ENCODE results near the gene RPN1.
"Not testable (repeated sequence)": the region's sequence is repeated elsewhere in the genome, so short reads cannot be mapped to it uniquely, and the experiment has no call there.

Gene RPN1

GRCh38 chr3:128617270-128617556, 33.4 kb downstream of the RPN1 start:
- in situ Hi-C loops (cut with HindIII; ENCODE audit: low pct_ligation_motif_present, low pct_unique_long_range_greater_than_20kb, low sequenced_read_pairs): no loop called here
- DNase-seq: no peak

GRCh38 chr3:128616516-128617269, 33.9 kb downstream of the RPN1 start:
- no peak for DNase-seq
- in situ Hi-C loops (cut with HindIII; ENCODE audit: low pct_ligation_motif_present, low pct_unique_long_range_greater_than_20kb, low sequenced_read_pairs): no loop called here

GRCh38 chr3:128614076-128614475, 36.5 kb downstream of the RPN1 start:
- no peak for DNase-seq
- in situ Hi-C loops (cut with HindIII; ENCODE audit: low pct_ligation_motif_present, low pct_unique_long_range_greater_than_20kb, low sequenced_read_pairs): no loop called here

GRCh38 chr3:128613083-128613829, 37.4 kb downstream of the RPN1 start:
- in situ Hi-C loops (cut with HindIII; ENCODE audit: low pct_ligation_motif_present, low pct_unique_long_range_greater_than_20kb, low sequenced_read_pairs): no loop called here
- DNase-seq: no peak

GRCh38 chr3:128610451-128611070, 40.1 kb downstream of the RPN1 start:
- in situ Hi-C loops (cut with HindIII; ENCODE audit: low pct_ligation_motif_present, low pct_unique_long_range_greater_than_20kb, low sequenced_read_pairs): no loop called here
- DNase-seq: no peak

GRCh38 chr3:128609294-128609693, 41.3 kb downstream of the RPN1 start:
- no peak for DNase-seq
- in situ Hi-C loops (cut with HindIII; ENCODE audit: low pct_ligation_motif_present, low pct_unique_long_range_greater_than_20kb, low sequenced_read_pairs): no loop called here

- in situ Hi-C loops (cut with HindIII; ENCODE audit: low pct_ligation_motif_present, low pct_unique_long_range_greater_than_20kb, low sequenced_read_pairs): no loop called here
Measured at GRCh38 chr3:128607710-128608048, 42.9 kb downstream of the RPN1 start.

GRCh38 chr3:128606094-128606493, 44.5 kb downstream of the RPN1 start:
- no peak for DNase-seq
- in situ Hi-C loops (cut with HindIII; ENCODE audit: low pct_ligation_motif_present, low pct_unique_long_range_greater_than_20kb, low sequenced_read_pairs): no loop called here

More at GRCh38 chr3:128607710-128608048, 42.9 kb downstream of the RPN1 start:
- no peak for DNase-seq

- peak; percentile 25 for DNase-seq
- in situ Hi-C loops (cut with HindIII; ENCODE audit: low pct_ligation_motif_present, low pct_unique_long_range_greater_than_20kb, low sequenced_read_pairs): no loop called here
Measured at GRCh38 chr3:128605091-128606046, 45.2 kb downstream of the RPN1 start.

GRCh38 chr3:128603811-128604775, 46.5 kb downstream of the RPN1 start:
- no peak for DNase-seq
- in situ Hi-C loops (cut with HindIII; ENCODE audit: low pct_ligation_motif_present, low pct_unique_long_range_greater_than_20kb, low sequenced_read_pairs): no loop called here

GRCh38 chr3:128603313-128603712, 47.3 kb downstream of the RPN1 start:
- in situ Hi-C loops (cut with HindIII; ENCODE audit: low pct_ligation_motif_present, low pct_unique_long_range_greater_than_20kb, low sequenced_read_pairs): no loop called here
- DNase-seq: no peak

- DNase-seq: no peak
- in situ Hi-C loops (cut with HindIII; ENCODE audit: low pct_ligation_motif_present, low pct_unique_long_range_greater_than_20kb, low sequenced_read_pairs): no loop called here
Measured at GRCh38 chr3:128598884-128599664, 51.5 kb downstream of the RPN1 start.

GRCh38 chr3:128597900-128598299, 52.7 kb downstream of the RPN1 start:
- in situ Hi-C loops (cut with HindIII; ENCODE audit: low pct_ligation_motif_present, low pct_unique_long_range_greater_than_20kb, low sequenced_read_pairs): no loop called here
- no peak for DNase-seq

GRCh38 chr3:128592864-128593263, 57.8 kb downstream of the RPN1 start:
- in situ Hi-C loops (cut with HindIII; ENCODE audit: low pct_ligation_motif_present, low pct_unique_long_range_greater_than_20kb, low sequenced_read_pairs): no loop called here
- no peak for DNase-seq

GRCh38 chr3:128591738-128592426, 58.7 kb downstream of the RPN1 start:
- no peak for DNase-seq
- in situ Hi-C loops (cut with HindIII; ENCODE audit: low pct_ligation_motif_present, low pct_unique_long_range_greater_than_20kb, low sequenced_read_pairs): no loop called here

- no peak for DNase-seq
- in situ Hi-C loops (cut with HindIII; ENCODE audit: low pct_ligation_motif_present, low pct_unique_long_range_greater_than_20kb, low sequenced_read_pairs): no loop called here
Measured at GRCh38 chr3:128590948-128591347, 59.7 kb downstream of the RPN1 start.

- DNase-seq; in situ Hi-C loops (cut with HindIII; ENCODE audit: low pct_ligation_motif_present, low pct_unique_long_range_greater_than_20kb, low sequenced_read_pairs): not testable (repeated sequence)
Measured at GRCh38 chr3:128589985-128590384, 60.6 kb downstream of the RPN1 start.

All from ACHN (cell line).